ENCODE measurements around the gene KLF16.
"Not testable (repeated sequence)": the region's sequence is repeated elsewhere in the genome, so short reads cannot be mapped to it uniquely, and the experiment has no call there.

KLF16 gene

DNA sequence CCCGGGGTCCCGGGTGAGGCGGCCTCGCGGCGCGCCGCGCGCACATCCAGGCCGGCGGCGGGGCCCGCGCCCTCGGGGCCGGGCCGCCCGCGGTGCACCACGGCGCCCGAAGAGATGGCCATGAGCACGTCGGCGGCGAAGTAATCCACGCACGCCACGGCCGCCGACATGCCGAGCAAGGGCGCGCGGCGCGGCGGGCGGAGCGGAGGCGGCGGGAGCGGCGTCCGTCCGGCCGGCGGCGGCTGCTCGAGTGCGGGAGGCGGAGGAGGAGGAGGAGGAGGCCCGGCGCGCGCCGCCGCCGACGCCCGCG is at the start of gene KLF16:
Gene KLF16 (minus strand): TSS at position 252 of the 310 bp plus-strand sequence. CDS start 82 bp downstream, at position 170.
- no peak for DNase-seq (ENCODE audit: low read depth)

DNA sequence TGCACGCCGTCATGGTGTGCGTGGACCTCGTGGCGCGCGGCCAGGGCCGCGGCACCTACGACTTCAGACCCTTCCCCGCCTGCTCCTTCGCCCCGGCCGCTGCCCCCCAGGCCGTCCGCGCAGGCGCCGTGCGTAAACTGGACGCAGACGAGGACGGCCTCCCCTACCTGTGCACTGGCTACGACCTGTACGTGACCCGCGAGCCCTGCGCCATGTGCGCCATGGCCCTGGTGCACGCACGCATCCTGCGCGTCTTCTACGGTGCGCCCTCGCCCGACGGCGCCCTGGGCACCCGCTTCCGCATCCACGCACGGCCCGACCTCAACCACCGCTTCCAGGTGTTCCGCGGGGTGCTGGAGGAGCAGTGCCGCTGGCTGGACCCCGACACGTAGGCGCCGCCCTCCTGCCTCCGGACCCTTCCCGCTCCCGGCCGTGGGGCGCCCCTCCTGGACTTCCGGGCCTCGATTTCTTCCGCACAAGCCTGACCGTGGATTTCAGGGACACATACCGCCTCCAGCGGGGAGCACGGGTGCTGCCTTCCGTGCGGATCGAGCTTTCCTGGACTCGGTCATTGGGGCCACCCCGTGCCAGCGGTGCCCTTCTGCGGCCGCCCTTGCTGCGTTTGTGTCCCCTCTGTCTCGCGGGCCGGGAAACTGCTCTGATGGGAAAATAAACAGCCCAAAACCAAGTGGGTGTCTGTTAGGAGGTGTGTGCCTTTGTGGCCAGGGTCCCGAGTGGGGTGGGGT is 49.6 kb upstream of the KLF16 start:
- DNase-seq (ENCODE audit: low read depth): no peak

DNA sequence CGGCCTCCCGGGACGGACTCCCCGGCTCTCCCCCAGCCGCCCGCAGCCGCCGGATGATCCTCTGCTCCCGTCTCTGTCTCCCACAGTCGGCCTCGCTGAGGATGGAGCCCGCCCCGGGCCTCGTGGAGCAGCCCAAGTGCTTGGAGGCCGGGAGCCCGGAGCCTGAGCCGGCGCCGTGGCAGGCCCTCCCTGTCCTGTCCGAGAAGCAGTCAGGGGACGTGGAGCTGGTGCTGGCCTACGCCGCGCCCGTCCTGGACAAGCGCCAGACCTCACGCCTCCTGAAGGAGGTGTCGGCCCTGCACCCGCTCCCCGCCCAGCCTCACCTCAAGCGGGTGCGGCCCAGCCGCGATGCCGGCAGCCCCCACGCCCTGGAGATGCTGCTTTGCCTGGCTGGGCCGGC is 48.6 kb upstream of the KLF16 start:
- no peak for DNase-seq (ENCODE audit: low read depth)

DNA sequence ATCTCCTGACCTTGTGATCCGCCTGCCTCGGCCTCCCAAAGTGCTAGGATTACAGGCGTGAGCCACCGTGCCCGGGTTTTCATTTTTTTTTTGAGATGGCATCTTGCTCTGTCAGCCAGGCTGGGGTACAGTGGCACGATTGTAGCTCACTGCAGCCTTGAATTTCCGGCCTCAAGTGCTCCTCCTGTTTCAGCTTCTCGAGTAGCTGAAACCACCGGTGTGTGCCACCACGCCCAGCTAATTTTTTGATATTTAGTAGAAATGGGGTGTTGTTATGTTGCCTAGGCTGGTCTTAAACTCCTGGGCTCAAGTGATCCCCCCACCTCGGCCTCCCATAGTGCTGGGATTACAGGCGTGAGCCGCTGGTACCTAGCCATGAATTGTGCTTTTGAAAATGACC is 47.7 kb upstream of the KLF16 start:
- DNase-seq (ENCODE audit: low read depth): no peak

DNA sequence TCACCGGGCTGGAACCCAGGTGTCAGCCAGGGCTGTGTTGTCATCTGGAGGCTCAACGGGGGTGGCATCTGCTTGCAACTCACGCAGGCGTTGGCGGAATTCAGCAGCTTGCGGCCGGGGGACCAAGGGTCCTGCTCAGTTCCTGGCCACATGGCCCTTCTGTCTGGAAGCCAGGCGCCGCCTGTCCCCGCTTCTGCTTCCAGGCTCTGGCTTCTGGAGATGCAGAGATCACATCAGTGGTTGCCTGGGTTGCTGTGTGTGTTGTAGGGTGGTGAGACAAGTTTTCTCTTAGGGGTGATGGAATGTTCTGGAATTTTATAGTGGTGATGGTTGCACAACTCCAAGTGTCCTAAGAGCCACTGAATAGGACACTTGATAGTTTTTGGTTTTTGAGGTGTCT is 46.8 kb upstream of the KLF16 start:
- no peak for DNase-seq (ENCODE audit: low read depth)

DNA sequence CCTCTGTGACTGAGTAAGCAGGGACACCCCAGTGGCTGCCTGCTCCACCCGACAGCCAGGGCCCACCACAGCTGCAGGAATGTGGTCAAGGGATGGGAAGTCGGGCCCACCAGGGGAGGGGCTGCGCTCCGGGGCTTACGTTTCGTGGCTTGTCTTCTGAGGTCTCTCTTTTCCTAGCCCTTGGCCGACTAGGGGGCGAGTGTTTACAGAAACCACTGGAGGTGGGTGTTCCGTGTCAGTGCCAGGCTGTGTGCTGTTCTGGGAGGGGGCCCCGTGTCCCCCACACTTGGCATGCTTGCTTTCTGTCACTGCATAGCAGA is 46.3 kb upstream of the KLF16 start:
- no peak for DNase-seq (ENCODE audit: low read depth)

DNA sequence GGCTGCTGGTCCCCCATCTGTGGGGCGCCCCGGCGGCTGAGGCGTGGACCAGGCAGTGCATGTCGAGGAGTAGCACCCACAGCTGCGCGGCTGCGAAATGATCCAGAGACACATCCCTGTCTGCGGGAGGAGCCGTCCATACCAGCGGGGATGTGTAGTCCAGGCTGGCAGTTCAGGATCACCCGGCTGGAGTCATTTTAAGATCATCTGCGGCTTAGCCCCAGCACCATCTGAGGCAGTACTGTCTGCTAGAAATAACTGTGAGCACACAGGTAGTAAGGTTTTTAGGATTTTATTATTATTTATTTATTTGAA is 44.9 kb upstream of the KLF16 start:
- DNase-seq (ENCODE audit: low read depth): no peak

DNA sequence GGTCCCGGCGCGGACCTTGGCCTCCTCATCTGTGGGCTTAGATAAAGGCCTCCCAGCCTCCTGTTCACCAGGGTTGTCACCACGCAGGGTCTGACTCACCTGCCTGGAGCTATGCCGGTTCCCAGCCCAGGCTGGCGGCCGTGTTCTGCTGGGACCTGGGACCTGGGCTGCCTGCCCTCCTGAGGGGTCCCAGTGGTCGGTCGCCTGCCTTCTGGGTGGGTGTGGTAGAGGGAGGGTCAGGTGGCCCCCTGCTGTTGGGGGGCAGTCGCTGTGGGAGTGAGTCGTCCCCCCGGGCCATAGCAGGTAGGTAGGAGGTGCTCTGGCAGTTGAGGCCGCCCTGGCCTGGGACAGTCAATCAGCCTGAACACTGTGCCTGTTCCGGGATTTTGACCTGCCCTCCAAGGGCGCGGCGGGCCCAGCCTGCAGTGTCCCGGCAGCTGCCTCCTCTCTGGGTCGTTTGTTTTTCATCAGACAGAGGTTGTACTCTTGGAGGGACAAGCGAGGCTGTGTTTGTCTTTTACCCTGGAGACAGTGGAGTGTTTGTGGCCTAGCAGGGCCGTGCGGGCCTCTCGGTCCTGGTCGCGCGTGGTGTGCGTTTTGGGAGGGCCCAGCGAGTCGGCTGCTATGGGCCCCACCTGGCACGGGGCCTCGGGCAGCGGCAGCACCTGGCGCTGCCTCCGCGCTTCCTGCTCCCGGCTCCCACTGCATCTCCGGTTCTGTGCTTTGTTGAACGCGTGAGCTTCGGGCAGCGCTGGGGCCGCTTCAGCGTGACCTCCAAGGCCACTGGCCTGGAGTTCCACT is 44.4 kb upstream of the KLF16 start:
- no peak for DNase-seq (ENCODE audit: low read depth)

DNA sequence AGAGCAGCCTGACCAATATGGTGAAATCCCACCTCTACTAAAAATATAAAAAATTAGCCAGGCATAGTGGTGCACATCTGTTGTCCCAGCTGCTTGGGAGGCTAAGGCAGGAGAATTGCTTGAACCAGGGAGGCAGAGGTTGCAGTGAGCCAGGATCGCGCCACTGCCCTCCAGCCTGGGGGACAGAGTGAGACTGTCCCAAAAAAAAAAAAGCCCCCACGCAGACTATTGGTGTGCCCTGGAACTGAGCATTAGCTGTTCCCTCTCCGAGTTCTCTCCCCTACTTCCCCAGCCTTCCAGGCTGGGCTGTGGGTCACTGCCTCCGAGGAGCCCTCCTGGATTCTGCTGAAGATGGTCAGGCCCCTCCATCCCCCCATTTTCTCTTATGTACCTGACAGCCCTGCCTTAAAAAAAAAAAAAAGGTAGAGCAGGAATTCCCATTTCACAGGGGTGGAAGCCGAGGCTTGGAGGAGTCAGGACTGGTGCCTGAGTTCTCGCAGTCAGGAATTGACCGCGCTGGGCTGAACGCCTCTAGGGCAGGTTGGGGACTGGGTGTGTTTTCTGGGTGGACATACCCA is 43.7 kb upstream of the KLF16 start:
- no peak for DNase-seq (ENCODE audit: low read depth)

DNA sequence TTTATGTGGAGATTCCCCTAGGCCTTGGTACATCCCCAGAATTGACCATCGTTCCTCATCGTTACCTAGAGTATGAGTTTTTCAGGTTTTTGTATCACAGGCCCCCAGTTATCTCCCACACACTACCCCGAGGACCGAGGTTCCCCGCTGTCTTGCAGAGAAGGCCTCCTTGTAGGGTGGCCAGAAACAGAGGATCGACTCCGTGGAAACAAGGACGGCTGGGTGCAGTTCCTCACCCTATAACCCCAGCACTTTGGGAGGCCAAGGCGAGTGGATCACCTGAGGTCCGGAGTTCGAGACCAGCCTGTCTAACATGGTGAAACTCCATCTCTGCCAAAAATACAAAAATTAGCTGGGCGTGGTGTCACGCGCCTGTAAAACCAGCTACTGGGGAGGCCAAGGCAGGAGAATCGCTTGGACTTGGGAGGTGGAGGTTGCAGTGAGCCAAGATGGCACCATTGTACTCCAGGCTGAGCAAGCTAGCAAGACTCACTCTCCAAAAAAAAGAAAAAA is 42.5 kb upstream of the KLF16 start:
- DNase-seq (ENCODE audit: low read depth): no peak

DNA sequence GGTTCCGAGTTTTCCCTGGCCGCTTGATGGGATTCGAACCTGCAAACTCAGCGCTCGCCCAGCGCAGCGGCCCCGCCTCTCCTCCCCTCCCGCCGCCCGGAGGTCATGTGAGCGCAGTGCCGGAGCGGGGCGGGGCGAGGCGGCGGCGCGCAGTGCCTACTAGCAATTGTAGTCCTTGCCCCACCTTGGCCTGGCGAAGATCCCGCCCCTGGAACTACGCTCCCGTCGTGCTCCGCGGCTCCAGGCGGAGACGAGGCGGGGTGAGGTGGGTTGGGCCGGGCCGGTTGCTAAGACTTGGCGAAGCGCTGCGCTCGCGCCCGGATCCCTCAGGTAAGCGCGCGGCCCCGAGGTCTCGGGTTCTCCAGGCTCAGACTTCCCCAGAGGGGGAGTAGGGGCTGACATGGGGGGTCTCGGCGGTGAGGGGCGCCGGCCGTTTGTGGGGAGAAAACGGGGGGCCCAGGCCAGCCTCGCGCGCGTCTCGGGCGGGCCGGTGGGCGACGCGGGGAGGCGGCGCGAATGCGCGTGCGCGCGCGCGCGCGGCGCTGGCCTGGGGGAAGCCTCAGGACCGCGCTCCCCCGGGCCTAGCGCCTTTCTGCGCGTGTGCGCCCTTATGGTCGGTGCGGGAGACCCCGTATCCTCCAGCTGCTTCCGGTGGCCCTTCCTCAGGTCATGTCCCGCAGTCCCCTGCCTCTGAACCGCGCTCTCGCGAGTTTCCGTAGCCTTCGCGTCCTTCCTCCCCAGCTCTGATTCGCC is 41.9 kb upstream of the KLF16 start, which contains the start of the genes ADAT3 and SCAMP4:
Gene ADAT3 (plus strand): TSS at position 290 of the 753 bp plus-strand sequence. CDS start 6,649 bp downstream, outside the sequence.
Gene SCAMP4 (plus strand): TSS at position 290 of the 753 bp plus-strand sequence. CDS start 9,621 bp downstream, outside the sequence.
- DNase-seq (ENCODE audit: low read depth): peak; percentile 98

DNA sequence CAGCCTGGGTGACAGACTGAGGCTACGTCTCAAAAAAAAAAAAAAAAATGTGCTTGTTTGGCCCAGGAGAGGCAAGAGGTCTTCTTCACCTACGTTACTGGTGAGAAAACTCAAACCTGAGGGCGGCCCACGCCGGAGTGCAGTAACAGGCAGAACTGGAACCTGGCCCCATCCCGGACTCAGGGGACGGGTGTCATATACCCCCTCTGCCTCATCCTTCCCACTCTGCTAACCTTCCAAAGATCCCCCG is 41.4 kb upstream of the KLF16 start:
- DNase-seq (ENCODE audit: low read depth): no peak

DNA sequence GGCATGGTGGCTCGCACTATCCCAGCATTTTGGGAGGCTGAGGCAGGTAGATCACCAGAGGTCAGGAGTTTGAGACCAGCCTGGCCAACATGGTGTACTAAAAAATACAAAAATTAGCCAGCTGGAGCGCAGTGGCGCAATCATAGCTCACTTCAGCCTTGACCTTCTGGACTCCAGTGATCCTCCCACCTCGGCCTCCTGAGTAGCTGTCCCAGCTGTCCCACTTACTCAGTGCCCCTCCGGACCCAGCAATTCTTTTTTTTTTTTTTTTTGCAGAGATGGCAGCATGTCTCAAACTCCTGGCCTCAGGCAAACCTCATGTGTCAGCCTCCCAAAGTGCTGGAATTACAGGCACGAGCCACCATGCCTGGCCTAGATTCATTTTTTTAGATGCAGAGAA is 39.5 kb upstream of the KLF16 start:
- no peak for DNase-seq (ENCODE audit: low read depth)

DNA sequence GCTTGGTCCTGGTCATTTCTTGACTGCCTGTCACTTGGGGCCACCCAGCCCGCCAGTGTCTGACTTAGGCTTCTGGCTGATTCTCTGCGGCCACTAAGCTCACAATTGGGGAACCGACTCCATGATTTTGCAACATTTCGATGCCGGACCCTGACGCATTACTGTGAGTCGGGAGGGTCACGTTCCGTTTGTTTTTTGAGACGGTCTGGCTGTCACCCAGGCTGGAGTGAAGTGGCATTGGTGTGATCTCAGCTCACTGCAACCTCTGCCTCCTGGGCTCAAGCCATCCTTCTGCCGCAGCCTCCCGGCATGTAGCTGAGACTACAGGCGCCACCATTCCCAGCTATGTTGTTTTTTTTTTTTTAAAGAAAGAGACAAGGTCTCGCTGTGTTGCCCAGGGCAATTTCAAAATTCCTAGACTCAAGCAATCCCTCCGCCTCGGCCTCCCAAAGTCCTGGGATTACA is 38.6 kb upstream of the KLF16 start:
- no peak for DNase-seq (ENCODE audit: low read depth)

DNA sequence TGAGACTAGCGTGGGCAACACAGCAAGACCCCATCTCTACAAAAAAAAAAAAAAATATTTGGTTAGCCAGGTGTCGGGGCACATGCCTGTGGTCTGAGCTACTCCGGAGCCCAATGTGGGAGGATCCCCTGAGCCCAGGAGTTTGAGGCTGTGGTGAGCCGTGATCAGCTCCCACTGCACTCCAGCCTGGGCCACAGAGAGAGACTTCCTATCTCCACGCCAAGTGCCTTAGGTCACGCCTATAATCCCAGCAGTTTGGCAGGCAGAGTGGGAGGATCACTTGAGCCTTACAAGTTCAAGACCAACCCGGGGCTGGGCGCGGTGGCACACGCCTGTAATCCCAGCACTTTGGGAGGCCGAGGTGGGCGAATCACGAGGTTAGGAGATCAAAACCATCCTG is 33.1 kb upstream of the KLF16 start:
- no peak for DNase-seq (ENCODE audit: low read depth)

DNA sequence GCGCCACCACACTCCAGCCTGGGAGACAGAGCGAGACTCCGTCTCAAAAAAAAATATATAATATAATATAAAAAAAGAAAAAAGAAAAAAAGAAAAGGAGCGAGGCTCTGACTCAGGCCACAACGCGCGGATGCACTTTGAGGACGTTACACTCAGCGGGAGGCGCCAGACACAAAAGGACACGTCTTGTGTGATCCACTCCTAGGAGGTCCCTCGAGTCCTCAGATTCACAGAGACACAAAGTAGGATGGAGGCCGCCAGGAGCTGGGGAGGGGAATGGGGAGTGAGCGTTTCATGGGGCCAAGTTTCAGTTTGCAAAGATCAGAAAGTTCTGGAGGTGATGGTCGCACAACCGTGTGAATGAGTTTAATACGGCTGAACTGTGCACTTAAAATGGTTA is 30.4 kb upstream of the KLF16 start:
- no peak for DNase-seq (ENCODE audit: low read depth)

DNA sequence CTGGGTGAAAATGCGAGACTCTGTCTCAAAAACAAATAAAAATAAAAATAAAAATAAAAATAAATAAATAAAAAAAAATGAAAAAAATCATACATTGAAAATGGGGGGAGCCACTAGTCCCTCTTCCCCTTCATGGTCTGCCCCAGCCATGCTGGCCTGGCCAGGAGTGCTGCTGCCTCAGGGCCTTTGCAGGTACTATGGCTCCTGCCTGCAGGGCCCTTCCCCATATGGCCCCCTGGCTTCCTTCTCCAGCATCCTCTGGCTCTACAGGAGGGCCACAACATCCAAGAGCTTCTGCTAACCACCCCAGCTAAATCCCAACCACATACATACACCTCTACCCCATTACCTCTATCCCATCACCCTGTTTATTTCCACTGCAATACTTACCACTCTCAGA is 26.5 kb upstream of the KLF16 start:
- DNase-seq (ENCODE audit: low read depth): no peak

DNA sequence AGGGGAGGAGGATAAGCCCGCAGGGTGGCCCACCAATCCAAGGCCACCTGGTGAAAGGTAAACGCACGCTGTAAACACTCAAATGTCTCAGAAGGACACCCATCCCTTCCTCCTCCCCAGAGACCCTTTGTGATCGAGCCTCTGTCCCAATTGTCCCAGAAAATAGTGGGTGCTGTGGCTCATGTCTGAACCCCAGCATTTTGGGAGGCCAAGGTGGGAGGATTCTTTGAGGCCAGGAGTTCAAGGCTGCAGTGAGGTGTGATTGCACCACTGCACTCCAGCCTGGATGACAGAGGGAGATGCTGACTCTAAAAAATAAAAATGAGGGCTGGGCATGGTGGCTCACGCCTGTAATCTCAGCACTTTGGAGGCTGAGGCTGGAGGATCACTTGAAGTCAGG is 25.0 kb upstream of the KLF16 start:
- no peak for DNase-seq (ENCODE audit: low read depth)

DNA sequence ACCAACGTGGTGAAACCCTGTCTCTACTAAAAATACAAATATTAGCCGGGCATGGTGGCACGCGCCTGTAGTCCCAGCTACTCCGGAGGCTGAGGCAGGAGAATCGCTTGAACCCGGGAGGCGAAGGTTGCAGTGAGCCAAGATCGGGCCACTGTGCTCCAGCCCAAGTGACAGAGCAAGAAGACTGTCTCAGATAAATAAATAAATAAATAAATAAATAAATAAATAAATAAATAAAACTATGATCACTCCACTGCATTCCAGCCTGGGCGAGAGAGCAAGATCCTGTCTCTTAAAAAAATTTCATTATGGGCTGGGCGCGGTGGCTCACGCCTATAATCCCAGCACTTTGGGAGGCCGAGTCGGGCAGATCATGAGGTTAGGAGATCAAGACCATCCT is 23.0 kb upstream of the KLF16 start:
- not testable (repeated sequence) for DNase-seq (ENCODE audit: low read depth)

DNA sequence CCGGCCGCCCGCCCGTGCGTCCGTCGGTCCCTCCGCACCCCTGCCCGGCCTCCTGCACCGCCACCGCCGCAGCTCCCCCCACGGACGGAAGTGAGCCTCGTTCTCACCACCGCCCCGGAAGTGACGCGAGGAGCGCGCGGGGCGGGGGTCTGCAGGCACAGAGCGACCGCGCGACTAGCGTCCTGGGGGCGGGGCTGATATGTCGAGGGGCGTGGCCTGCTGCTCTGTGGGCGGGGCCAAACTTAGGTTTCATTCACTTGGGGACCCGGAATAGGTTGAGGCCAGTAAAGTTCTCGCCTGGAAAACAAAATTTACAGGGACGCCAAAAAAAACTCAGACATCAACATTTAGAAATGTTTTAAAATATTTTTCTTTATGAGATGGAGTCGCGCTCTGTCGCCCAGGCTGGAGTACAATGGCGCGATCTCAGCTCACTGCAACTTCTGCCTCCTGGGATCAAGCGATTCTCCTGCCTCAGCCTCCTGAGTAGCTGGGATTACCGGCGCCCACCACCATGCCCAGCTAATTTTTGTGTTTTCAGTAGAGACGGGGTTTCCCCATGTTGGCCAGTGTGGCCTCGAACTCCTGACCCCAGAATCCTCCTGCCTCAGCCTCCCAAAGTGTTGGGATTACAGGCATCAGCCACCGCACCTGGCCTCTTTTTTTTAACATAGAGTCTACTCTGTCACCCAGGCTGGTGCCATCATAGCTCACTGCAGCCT is 22.2 kb upstream of the KLF16 start, which contains the start of gene ABHD17A:
Gene ABHD17A (minus strand): TSS at position 99 of the 722 bp plus-strand sequence. CDS start 3,930 bp downstream, outside the sequence.
- peak; percentile 92 for DNase-seq (ENCODE audit: low read depth)

DNA sequence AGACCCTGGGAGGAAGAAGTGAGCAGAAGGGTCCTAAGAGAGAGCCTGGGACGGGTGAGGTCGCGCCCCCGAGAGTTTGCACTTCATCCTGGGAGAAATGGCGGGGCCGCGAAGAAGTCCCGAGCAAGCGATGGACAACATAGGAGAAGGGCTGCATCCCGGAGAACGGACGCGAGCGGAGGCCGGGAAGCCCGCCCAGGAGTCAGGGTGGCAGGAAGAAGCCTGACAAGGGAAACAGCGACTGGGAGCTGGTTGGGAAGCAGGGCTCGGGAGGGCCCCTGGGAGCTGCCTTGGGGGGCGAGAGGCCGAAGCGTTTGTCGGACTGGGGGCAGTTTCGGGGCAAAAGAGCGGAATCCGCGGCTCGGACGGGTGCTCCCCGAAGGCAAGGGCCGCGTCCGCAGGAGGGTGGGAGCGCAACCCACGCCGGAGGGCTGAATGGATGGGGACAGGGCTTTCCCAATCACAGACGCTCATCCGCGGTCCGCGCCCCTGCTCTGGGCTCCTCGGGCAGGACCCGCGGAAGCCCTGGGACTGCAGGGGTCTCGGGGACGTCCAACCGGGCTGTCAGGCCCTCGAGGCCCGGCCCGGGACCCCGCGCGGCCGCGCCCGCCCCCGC is 21.4 kb upstream of the KLF16 start:
- no peak for DNase-seq (ENCODE audit: low read depth)

Measured in stimulated activated CD8-positive, alpha-beta memory T cell treated with anti-CD3 and anti-CD28 coated beads, Interleukin-4, amount 100 ng/mL, for 24 hours (primary cell).